GM21447 (cell line): ENCODE results near the gene ULK1.
A peak's percentile ranks its signal among the peaks of the same experiment; 100 is the strongest.
"Not testable (repeated sequence)": the region's sequence is repeated elsewhere in the genome, so short reads cannot be mapped to it uniquely, and the experiment has no call there.

Source experiments
- ATAC-seq: cut with Tn5 transposase; IDR thresholded peaks from one replicate; pipeline ENCODE4 v1.9.1; 2021; ENCODE audit not compliant: unreplicated experiment

ULK1 gene

DNA sequence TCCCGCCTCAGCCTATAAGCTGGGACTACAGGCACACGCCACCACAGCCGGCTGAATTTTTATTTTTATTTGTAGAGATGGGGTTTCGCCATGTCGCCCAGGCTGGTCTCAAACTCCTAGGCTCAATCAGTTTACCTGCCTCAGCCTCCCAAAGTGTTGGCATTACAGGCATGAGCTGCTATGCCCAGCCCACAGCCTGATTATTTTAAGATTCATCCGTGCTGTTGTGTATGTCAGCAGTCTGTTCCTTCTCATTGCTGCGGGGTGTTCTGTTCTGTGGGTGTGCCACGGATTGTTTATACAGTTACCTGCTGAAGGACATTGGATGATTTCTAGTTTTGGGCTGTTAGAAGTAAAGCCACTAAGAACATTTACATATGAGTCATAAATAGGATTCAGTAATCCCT, 45.7 kb downstream of the ULK1 start:
- ATAC-seq: no peak

DNA sequence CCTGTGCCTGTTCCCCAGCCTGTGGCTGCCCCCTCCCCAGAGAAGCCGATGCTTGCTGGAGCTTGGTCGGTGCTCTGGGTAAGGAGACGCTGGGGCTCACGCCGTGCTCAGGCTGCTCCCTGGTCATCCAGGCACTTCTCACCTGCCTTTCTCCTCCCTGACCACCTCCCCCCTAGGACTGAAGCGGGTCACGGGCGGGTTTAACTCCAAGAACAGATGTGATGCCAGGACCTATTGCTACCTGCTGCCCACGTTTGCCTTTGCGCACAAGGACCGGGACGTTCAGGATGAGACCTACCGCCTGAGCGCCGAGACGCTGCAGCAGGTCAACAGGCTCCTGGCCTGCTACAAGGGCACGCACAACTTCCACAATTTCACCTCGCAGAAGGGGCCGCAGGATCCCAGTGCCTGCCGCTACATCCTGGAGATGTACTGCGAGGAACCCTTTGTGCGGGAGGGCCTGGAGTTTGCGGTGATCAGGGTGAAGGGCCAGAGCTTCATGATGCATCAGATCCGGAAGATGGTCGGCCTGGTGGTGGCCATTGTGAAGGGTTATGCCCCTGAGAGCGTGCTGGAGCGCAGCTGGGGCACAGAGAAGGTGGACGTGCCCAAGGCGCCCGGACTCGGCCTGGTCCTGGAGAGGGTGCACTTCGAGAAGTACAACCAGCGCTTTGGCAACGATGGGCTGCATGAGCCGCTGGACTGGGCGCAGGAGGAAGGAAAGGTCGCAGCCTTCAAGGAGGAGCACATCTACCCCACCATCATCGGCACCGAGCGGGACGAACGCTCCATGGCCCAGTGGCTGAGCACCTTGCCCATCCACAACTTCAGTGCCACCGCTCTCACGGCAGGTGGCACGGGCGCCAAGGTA, 46.9 kb downstream of the ULK1 start:
- ATAC-seq: no peak

DNA sequence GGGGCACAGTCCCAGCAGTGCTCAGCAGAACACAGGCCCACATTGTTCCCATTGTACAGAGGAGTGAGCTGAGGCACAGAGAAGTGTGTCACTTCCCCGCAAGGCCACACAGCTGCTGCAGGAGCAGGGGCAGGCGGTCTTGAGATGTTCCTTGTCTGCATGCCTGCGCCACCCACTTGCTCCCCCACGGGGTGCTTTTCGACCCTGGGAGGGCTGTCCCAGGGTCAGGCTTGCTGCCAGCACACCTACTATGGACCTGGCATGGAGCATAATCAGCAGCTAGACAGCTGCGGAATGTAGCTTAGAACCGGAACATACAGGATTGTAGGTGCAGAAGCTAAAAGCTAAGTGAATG, 47.5 kb downstream of the ULK1 start:
- ATAC-seq: no peak

DNA sequence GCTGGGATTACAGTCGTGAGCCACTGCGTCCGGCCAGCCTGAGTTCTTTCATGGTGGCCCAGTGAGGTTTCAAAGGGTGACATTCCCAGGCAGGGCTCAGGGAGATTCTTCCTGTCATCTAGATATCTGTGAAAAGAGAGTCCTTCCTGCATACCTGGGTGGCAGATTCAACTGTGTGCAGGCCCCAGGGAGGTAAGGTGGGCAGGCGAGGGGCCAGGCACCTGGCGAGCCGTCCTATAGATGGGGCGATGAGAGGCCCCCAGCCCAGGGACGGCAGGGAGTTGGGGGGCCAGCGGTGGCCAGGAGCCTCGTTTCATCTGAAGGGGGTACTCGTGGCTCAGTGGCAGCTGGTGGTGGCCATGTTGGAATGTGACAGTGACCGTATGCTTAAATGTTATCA, 48.2 kb downstream of the ULK1 start:
- no peak for ATAC-seq

DNA sequence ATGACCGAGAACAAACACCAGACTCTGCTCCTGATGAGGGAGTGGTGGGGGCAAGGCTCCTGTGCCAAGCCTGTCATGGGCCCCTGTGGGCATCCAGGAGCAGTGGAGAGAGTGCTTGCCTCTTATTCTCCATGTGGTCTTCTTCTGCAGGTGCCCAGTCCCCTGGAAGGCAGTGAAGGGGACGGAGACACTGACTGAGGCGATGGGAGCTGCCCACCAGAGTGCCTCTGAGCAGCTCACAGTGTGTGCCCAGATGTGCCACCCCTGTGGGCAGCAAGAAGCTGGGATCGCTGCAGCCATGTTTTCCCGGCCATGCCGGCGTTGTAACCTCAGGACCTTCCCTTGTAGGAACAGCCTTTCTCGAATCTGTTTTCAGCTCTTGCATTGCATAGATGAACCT, 49.0 kb downstream of the ULK1 start:
- ATAC-seq: no peak

DNA sequence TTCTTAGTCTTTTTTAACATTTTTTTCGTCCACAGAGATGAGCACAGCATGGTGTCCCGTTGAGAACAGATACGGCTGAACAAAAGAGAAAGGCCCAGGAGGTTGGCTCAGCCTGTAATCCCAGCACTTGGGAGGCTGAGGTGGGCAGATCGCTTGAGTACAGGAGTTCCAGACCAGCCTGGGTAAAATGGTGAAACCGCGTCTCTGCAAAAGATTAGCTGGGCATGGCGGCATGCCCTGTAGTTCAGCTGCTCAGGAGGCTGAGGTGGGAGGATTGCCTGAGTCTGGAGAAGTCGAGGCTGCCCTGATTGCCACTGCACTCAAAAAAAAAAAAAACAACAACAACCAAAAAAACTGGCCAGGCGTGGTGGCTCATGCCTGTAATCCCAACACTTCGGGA, 49.5 kb downstream of the ULK1 start:
- ATAC-seq: no peak

DNA sequence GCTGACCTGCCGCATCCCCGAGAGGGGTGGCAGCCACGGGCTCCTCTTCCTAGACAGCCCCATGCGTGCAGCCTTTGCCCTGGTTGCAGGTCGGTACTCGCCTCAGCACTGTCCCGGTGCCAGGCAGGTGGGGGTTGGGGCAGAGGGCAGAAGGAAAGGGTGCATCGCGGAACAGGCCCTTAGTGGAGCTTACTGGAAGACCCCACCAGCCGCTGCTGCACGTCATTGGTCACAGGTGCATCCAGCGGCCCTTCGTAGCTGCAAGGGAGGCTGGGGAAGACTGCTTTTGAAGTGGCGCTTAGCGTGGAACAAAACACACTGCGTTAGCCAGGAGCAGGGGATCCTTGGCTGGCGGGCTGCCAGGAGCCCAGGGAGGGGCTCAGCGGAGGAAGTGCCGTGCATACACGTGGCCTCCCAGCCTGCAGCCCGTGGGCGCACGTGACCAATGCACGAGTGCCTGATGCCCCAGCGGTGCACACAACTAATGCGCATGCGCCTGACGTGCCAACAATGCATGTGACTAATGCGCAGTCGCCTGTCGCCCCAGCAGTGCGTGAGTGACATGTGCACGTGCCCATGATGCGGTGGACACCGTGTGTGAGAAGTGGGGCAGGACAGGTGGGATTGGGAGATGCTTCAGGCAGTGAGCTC, 50.3 kb downstream of the ULK1 start:
- ATAC-seq: no peak

DNA sequence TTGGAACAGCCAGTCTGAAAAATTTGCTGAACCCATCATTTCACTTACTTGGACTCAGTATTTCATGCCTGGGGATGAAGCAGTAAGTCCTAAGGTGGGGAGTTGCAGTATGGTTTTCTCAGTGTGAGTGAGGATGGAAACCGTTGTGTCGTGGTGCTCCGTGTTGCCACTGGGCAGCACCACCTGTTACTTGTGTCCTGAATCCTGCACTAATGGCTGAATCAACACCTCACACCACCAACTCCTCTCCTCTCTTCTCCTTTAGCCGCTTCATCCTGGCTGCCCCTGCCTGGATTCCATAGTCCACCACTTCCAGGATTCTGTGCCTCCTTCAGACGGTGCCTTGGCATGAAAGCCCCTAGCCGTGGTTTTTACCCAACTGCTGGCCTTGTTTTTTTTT, 52.3 kb downstream of the ULK1 start:
- ATAC-seq: no peak

DNA sequence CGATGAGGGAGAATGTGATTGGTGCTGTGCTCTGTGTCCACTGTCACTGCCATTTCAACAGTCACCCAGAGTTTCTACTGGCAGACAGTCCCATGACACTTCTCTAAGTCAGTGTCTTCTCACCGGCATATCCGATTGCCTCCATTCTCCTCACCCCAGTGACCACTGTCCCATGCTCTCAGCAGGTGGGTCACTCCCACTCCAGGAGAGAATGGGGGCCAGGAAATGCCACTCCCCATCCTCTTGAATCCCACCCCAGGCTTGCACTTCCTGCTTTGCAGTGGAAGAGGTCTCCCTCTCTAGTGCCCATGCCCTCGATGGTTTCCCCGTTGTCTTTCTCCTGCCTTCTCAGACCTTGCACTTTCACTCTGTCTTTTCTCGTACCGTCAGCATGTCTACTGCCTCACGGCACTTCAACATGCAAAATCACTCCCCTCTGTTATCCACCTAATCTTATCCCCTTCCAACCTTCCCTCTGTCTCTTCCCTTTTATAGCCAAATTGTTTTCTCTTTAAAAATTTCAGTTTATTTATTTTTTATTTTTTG, 53.1 kb downstream of the ULK1 start:
- ATAC-seq: no peak

DNA sequence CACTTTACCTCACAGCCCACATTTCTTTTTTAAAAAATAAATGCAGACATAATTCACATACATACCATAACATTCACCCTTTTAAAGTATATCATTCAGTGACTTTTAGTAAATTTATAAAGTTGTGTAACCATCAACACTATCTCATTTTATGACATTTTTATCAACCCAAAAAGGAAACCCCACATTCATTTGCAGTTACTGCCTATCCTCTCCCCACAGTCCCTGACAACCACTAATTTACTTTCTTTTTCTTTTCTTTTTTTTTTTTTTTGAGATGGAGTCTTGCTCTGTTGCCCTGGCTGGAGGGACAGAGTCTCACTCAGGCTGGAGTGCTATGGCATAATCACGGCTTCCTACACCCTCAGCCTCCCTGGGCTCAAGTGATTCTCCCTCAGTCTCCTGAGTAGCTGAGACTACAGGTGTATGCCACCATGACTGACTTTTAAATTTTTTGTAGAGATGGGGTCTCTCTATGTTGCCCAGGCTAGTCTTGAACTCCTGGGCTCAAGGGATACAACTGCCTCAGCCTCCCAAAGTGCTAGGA, 53.8 kb downstream of the ULK1 start:
- ATAC-seq: no peak

DNA sequence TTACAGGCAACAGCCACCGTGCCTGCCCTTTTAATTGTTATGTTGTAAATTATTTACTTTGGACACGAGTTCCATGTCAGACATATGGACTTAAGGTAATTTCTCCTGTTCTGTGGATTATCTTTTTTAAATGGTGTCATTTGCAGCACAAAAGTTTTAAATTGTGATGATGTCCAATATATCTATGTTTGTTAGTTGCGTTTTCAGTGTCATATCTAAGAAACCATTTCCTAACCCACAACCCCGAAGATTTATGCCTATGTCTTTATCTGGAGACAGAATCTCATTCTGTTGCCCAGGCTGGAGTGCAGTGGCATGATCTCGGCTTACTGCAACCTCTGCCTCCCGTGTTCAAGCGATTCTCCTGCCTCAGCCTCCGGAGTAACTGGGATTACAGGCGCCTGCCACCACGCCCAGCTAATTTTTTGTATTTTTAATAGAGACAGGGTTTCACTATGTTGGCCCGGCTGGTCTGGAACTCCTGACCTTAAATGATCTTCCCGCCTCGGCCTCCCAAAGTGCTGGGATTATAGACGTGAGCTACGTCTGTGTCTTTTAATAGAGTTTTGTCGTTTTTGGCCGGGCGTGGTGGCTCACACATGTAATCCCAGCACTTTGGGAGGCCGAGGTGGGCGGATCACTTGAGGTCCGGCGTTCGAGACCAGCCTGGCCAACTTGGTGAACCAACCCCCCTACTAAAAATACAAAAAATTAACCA, 54.5 kb downstream of the ULK1 start:
- ATAC-seq: not testable (repeated sequence)

DNA sequence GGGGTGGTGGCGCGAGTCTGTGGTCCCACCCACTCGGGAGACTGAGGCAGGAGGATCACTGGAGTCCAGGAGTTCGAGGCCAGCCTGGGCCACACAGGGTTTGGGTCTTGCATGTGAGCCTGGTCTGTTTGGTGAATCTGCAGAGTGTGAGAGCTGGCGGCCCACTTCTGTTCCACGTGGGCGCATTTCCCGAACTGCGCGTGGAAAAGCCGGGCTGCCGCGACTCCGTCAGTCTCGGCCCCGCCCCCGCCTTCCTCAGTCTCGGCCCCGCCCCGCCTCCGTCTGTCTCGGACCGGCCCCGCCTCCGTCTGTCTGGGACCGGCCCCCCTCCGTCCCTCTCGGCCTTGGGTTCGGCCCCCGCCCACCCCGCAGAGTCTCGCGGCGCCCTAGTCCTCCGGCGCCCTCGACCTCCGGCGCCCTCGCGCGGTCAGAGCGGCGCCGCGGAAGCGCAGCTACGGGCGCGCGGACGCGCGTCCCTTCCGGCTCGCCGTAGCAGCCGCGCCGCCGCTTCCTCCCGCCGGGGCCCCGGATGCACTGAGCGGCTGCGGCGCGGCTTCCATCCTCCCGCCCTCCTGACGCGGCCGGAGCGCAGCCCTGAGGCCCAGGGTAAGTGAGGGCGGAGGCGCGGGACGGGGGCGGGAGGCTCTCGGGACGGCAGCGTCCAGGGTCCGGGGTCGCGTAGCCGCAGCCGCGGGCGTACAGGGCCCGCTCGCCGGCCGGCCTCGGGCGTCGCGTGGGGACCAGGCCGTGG, 55.2 kb downstream of the ULK1 start, which contains the start of gene EP400:
TSS of gene EP400 (plus strand) at position 512 of the 751 bp plus-strand sequence. CDS start 10,678 bp downstream, outside the sequence.
- ATAC-seq: peak; percentile 85

DNA sequence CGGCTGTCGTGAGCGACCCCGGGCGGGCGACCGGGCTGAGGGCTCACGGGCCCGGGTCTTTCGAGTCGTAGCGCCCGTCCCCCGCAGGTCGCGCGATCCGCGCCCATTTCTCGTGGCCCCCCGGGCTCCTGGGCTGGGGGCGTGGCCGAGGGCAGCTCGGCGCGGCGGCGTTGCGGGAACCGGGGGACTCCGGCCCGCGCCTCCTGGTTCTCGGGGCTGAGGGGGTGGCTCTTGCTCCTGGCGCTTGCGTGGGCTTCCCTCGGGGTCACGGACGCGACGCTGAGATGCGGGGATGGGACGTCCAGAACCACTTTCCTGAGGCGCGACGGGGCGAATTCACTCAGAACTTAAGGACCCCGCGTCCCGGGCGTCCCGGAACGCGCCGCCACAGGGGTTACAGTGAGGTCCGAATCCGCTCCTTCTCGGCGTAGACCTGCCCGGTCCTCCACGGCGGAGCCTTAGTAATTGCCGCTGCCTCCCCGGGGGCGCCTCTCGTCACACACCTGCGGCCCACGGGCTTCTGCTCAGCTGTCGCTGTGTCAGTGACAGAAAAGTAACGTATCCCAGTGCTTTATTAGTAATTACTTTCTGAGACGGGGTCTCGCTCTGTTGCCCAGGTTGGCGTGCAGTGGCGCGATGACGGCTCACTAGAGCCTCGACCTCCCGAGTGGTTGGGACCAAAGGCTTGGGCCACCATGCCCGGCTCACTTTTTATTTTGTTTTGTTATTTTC, 55.9 kb downstream of the ULK1 start:
- peak; percentile 44 for ATAC-seq

DNA sequence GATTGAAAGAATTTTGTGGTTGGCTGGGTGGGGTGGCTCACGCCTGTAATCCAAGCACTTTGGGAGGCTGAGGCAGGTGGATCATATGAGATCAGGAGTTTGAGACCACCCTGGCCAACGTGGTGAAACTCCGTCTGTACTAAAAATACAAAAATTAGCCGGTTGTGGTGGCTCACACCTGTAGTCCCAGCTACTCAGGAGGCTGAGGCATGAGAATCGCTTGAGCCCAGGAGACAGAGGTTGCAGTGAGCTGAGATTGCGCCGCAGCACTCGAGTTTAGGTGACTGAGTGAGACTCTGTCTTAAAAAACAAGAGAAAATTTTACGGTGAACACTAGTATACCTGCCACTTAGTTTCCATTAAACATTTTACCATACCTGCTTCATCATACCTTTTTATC, 59.4 kb downstream of the ULK1 start:
- ATAC-seq: not testable (repeated sequence)

DNA sequence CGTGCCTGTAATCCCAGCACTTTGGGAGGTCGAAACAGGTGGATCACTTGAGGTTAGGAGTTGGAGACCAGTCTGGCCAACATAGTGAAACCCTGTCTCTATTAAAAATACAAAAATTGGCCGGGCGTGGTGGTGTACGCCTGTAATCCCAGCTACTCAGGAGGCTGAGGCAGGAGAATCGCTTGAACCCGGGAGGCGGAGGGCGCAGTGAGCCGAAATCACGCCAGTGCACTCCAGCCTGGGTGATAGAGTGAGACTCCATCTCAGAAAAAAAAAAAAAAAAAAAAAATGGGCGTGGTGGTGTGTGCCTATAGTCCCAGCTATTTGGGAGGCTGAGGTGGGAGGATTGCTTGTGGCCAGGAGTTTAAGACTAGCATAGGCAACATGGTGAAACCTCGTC, 60.0 kb downstream of the ULK1 start:
- not testable (repeated sequence) for ATAC-seq

DNA sequence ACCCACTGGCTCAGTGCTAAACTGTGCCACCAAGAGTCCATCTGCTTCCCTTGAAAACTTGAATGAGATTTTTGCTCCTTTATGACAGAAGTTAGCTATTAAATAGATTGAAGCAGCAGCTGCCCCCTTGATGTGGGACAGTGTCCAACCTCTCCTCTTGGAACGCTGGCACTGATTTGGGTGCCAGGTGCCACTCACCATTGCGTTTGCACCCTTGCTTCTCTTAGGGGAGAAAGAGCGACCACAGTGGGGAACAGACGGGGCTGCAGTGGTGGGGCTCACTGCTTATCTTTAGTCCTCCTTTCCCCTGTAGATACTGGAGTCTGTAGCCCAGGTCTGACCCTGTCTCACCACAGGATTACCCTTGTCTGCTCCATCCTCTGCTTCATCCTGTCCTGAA, 64.7 kb downstream of the ULK1 start:
- ATAC-seq: no peak

DNA sequence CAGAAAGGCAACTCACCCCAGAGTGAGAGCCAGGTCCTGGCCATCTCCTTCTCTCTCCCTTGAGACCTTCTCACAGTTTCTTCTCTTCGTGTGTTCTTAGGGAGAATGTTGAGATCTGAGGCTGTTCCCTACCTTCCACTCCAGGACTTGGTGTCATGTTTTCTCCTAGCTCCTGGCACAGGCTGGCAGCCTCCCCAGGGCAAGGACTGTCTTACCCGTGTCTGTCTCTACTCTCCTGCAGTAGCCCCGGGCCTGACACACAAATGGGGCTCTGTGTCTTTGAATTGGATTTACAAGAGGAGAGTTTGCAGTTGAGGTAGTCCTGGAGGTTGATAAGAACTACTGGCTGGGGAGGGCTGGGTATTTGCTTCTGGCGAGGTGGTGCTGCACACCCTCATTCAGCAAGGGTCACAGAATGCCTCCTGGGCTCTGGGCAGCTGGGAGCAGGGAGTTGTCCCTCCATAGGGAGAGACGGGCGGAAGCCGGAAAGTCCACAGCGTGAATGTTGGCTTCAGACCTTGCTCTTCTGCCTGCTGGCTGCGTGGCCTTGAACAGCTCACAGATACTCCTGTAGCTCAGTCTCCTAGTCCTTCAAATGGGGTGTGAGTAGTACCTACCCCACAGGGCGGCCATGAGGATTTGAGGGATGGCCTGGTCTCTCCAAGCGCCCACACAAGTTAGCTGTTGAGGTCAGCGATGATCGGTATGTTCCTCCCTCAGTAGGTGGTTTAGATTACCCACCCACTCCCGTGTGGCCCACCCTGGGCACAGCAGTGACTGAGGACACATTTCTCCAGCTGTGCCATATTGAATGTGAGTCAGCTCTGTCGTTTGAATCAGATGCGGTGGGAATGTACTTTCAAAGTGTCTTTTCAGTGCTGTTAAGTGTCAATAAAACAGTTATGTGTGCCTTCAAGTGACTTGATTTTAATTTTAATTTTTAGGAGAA, 65.5 kb downstream of the ULK1 start:
- ATAC-seq: no peak

DNA sequence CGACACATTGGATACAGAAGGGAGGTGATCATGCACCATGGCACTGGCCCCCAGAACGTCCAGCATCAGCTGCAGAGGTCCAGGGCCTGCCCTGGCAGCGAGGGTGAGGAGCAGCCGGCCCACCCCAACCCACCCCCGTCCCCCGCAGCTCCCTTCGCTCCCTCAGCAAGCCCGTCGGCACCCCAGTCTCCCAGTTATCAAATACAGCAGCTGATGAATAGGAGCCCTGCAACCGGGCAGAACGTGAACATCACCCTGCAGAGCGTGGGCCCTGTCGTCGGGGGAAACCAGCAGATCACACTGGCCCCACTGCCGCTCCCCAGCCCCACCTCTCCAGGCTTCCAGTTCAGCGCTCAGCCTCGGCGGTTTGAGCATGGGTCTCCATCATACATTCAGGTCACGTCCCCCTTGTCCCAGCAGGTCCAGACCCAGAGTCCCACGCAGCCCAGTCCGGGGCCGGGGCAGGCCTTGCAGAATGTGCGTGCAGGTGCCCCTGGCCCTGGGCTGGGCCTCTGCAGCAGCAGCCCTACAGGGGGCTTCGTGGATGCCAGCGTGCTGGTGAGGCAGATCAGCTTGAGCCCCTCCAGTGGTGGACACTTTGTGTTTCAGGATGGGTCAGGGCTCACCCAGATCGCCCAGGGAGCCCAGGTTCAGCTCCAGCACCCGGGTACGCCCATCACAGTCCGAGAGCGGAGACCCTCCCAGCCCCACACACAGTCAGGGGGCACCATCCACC, 66.3 kb downstream of the ULK1 start:
- ATAC-seq: not testable (repeated sequence)
